Measurements from ENCODE around the gene GSTA1. TPM values are rescaled to one million over a fixed set of nuclear protein-coding genes. Genes with fewer than 3 reads are reported as not detected.
"Not testable (repeated sequence)": the region's sequence is repeated elsewhere in the genome, so short reads cannot be mapped to it uniquely, and the experiment has no call there.

Gene GSTA1
- 10 to 100 TPM; 33.2 to 54.1 TPM for total RNA-seq

GRCh38 chr6:52803668-52804255 lies at the start of gene GSTA1:
Gene GSTA1, minus strand, starts transcription at chr6:52803816. Its CDS starts 4,549 bp downstream, at chr6:52799267.
- 17 to 19% methylated on average over 5 of the region's 5 CpGs for WGBS, 2 donors
- TF ChIP-seq CTCF (IDR thresholded peaks at IDR 0.05) = peak in 1 of 7 experiments; percentile 17
- peak within 1 kb of the TSS; percentile 11 to 25 for H3K4me3 ChIP-seq
- H3K36me3 ChIP-seq (replicated peaks in 1 of 2; ENCODE audit: insufficient read depth in 1 of 2, low read depth in 2 of 2); H3K9me3 ChIP-seq; H3K27me3 ChIP-seq; intact Hi-C loops (cut with DNase I): not testable (repeated sequence)
- peaks cover 14% of the 10 kb centered on the region for H3K4me1 ChIP-seq
- DNase-seq = peak; percentile 19 to 67 (median 61)
- peak; percentile 91 for ATAC-seq
- peak within 1 kb of the TSS in 3 of 4 donors; percentile 55 to 57 (median 56) for H3K27ac ChIP-seq

- intact Hi-C loops (cut with DNase I) = no loop called here
- TF ChIP-seq CTCF (IDR thresholded peaks at IDR 0.05) = no peak
- no peak for TF ChIP-seq POLR2A (IDR thresholded peaks at IDR 0.05)
- Histone ChIP-seq H3K36me3 (replicated peaks in 1 of 2; ENCODE audit: insufficient read depth in 1 of 2, low read depth in 2 of 2) (no peaks in the 10 kb centered on the region), H3K4me1 (peaks cover 12% of the 10 kb centered on the region), H3K9me3 (no peaks in the 10 kb centered on the region), H3K27me3 (no peaks in the 10 kb centered on the region), H3K4me3 (no peak overlapping the region), H3K27ac (no peak overlapping the region)
- DNase-seq (no peak), ATAC-seq (no peak)
- WGBS, 2 donors = 92% methylated on average over 4 of the region's 4 CpGs
These were observed 45.5 kb upstream of the GSTA1 start for GRCh38 chr6:52849137-52849536.

- H3K4me1 ChIP-seq = peaks cover 12% of the 10 kb centered on the region
These were observed 42.4 kb upstream of the GSTA1 start for GRCh38 chr6:52846002-52846401.

GRCh38 chr6:52843605-52844004 lies 40.0 kb upstream of the GSTA1 start:
- Histone ChIP-seq H3K36me3 (replicated peaks in 1 of 2; ENCODE audit: insufficient read depth in 1 of 2, low read depth in 2 of 2) (no peaks in the 10 kb centered on the region), H3K4me3 (no peak overlapping the region), H3K27ac (no peak overlapping the region), H3K9me3 (no peaks in the 10 kb centered on the region), H3K4me1 (peaks cover 19% of the 10 kb centered on the region), H3K27me3 (no peaks in the 10 kb centered on the region)
- intact Hi-C loops (cut with DNase I) = no loop called here
- no peak for ATAC-seq
- no peak for DNase-seq
- WGBS, 2 donors = 72 to 76% methylated on average over 4 of the region's 4 CpGs
- TF ChIP-seq CTCF (IDR thresholded peaks at IDR 0.05) = no peak
- TF ChIP-seq POLR2A (IDR thresholded peaks at IDR 0.05) = no peak

More at GRCh38 chr6:52846002-52846401, 42.4 kb upstream of the GSTA1 start:
- H3K9me3 ChIP-seq = no peaks in the 10 kb centered on the region
- no peak overlapping the region for H3K4me3 ChIP-seq
- TF ChIP-seq CTCF (IDR thresholded peaks at IDR 0.05) (peak in 1 of 7 experiments; percentile 11), POLR2A (IDR thresholded peaks at IDR 0.05) (no peak)
- WGBS, 2 donors = 22 to 25% methylated on average over 1 of the region's 1 CpG
- H3K27me3 ChIP-seq = no peaks in the 10 kb centered on the region
- intact Hi-C loops (cut with DNase I) = no loop called here
- no peak overlapping the region for H3K27ac ChIP-seq
- ATAC-seq = peak; percentile 75
- H3K36me3 ChIP-seq (replicated peaks in 1 of 2; ENCODE audit: insufficient read depth in 1 of 2, low read depth in 2 of 2) = no peaks in the 10 kb centered on the region
- no peak for DNase-seq

All from body of pancreas (tissue), 4 donors.